ENCODE data around the gene FBXL7. TPM values are rescaled to one million over a fixed set of nuclear protein-coding genes. Genes with fewer than 3 reads are reported as not detected.

The FBXL7 gene
- polyA plus RNA-seq, 3 donors, result not detected

DNA sequence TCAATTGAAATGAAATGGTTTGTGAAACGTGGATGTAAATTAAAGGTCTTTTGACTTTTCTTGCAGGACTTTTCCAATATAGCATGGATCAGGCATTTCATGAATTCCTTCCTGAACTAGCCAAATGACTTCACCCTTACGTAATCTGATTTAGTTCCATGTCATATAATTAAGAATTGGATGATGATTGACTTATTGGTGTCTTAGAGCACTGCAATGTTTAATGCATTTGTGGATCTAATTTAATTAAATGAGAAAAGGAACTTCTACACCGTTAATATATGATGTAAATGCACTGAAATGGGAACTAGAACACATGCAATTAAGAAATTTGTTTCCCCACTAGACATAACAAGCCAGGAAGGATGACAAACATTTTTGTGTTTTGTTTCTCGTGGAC lies 228.8 kb downstream of the FBXL7 start:
- Mint-ChIP-seq H3K4me1 (no peaks in the 10 kb centered on the region), H3K4me3 (no peak overlapping the region), H3K27ac (no peak overlapping the region), H3K36me3 (no peaks in the 10 kb centered on the region), H3K27me3 (ENCODE audit: low read depth in 3 of 3) (no peaks in the 10 kb centered on the region), H3K9me3 (peaks cover 0 to 17% (median 11%) of the 10 kb centered on the region in 7 donors)
- Histone ChIP-seq H3K9me3 (replicated peaks in 1 of 2; ENCODE audit: control insufficient read depth in 1 of 2, insufficient read depth in 1 of 2, low read length in 2 of 2) (peaks cover 9 to 14% of the 10 kb centered on the region in 2 donors), H4K20me1 (ENCODE audit: insufficient read depth, low read length) (no peaks in the 10 kb centered on the region), H2AFZ (ENCODE audit: insufficient read depth, low read depth, low read length, poor library complexity, severe bottlenecking) (no peak overlapping the region), H3K27me3 (ENCODE audit: control insufficient read depth in 2 of 2, insufficient read depth in 2 of 2, low read length in 2 of 2) (no peaks in the 10 kb centered on the region), H3K4me1 (ENCODE audit: control insufficient read depth in 1 of 2, insufficient read depth in 2 of 2, low read length in 2 of 2) (no peaks in the 10 kb centered on the region), H3K36me3 (replicated peaks in 1 of 2; ENCODE audit: control insufficient read depth in 1 of 2, insufficient read depth in 2 of 2, low read length in 2 of 2) (no peaks in the 10 kb centered on the region), H3K4me2 (replicated peaks; ENCODE audit: extremely low read depth, low read length, poor library complexity, severe bottlenecking) (no peak overlapping the region), H3K79me2 (ENCODE audit: insufficient read depth, low read length) (no peaks in the 10 kb centered on the region), H3K9ac (ENCODE audit: insufficient read depth, low read length, poor library complexity, severe bottlenecking) (no peak overlapping the region), H3K27ac (ENCODE audit: low read depth in 1 of 2, low read length in 2 of 2) (no peak overlapping the region), H3K4me3 (replicated peaks in 1 of 3; ENCODE audit: low read depth in 2 of 3, low read length in 3 of 3) (no peak overlapping the region)
- TF ChIP-seq, protein P1, sequence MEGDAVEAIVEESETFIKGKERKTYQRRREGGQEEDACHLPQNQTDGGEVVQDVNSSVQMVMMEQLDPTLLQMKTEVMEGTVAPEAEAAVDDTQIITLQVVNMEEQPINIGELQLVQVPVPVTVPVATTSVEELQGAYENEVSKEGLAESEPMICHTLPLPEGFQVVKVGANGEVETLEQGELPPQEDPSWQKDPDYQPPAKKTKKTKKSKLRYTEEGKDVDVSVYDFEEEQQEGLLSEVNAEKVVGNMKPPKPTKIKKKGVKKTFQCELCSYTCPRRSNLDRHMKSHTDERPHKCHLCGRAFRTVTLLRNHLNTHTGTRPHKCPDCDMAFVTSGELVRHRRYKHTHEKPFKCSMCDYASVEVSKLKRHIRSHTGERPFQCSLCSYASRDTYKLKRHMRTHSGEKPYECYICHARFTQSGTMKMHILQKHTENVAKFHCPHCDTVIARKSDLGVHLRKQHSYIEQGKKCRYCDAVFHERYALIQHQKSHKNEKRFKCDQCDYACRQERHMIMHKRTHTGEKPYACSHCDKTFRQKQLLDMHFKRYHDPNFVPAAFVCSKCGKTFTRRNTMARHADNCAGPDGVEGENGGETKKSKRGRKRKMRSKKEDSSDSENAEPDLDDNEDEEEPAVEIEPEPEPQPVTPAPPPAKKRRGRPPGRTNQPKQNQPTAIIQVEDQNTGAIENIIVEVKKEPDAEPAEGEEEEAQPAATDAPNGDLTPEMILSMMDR (IDR thresholded peaks at IDR 0.05), result no peak
- intact Hi-C loops (cut with micrococcal nuclease), result no loop called here
- WGBS (ENCODE audit: insufficient coverage), result no CpG with 5 or more reads among the region's 4 CpGs
- DNase-seq, result no peak

DNA sequence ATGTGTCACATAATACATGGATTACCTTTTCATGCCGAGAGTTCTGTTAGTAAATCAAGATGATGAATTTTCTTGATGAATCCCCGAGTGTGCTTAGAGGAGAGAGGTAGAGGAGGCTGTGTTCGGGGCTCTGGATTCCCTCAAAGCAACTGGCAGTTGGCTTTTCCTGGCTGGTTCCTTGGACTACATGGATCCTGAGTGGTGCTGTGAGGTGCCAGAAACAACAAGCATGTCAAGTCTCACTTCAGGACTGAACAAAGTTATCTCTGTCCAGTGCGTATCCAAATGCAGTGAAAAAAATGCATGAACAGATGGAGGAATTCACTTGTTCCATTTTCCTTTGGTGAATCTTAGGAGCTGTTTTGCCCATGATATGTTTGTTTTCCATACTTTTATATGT lies 231.7 kb downstream of the FBXL7 start:
- H3K9me3 ChIP-seq (replicated peaks in 1 of 2; ENCODE audit: control insufficient read depth in 1 of 2, insufficient read depth in 1 of 2, low read length in 2 of 2), result peaks cover 7 to 14% of the 10 kb centered on the region in 2 donors
- Mint-ChIP-seq H3K4me1 (no peaks in the 10 kb centered on the region), H3K4me3 (no peak overlapping the region), H3K27me3 (ENCODE audit: low read depth in 3 of 3) (no peaks in the 10 kb centered on the region), H3K36me3 (no peaks in the 10 kb centered on the region), H3K9me3 (peaks cover 2 to 29% (median 11%) of the 10 kb centered on the region in 7 donors), H3K27ac (no peak overlapping the region)
- no peaks in the 10 kb centered on the region for H3K79me2 ChIP-seq (ENCODE audit: insufficient read depth, low read length)
- no peaks in the 10 kb centered on the region for H3K4me1 ChIP-seq (ENCODE audit: control insufficient read depth in 1 of 2, insufficient read depth in 2 of 2, low read length in 2 of 2)
- H2AFZ ChIP-seq (ENCODE audit: insufficient read depth, low read depth, low read length, poor library complexity, severe bottlenecking), result no peak overlapping the region
- intact Hi-C loops (cut with micrococcal nuclease), result no loop called here
- no peaks in the 10 kb centered on the region for H3K27me3 ChIP-seq (ENCODE audit: control insufficient read depth in 2 of 2, insufficient read depth in 2 of 2, low read length in 2 of 2)
- no peak overlapping the region for H3K4me3 ChIP-seq (replicated peaks in 1 of 3; ENCODE audit: low read depth in 2 of 3, low read length in 3 of 3)
- TF ChIP-seq, protein P1 (IDR thresholded peaks at IDR 0.05), result no peak
- WGBS (ENCODE audit: insufficient coverage), result 89% methylated on average over 2 of the region's 4 CpGs
- H3K27ac ChIP-seq (ENCODE audit: low read depth in 1 of 2, low read length in 2 of 2), result no peak overlapping the region
- DNase-seq, result no peak
- no peaks in the 10 kb centered on the region for H3K36me3 ChIP-seq (replicated peaks in 1 of 2; ENCODE audit: control insufficient read depth in 1 of 2, insufficient read depth in 2 of 2, low read length in 2 of 2)
- no peak overlapping the region for H3K4me2 ChIP-seq (replicated peaks; ENCODE audit: extremely low read depth, low read length, poor library complexity, severe bottlenecking)
- H4K20me1 ChIP-seq (ENCODE audit: insufficient read depth, low read length), result no peaks in the 10 kb centered on the region
- no peak overlapping the region for H3K9ac ChIP-seq (ENCODE audit: insufficient read depth, low read length, poor library complexity, severe bottlenecking)

Measured in CD14-positive monocyte (primary cell).